ENCODE measurements around the gene ZNF573.
"Not testable (repeated sequence)": the region's sequence is repeated elsewhere in the genome, so short reads cannot be mapped to it uniquely, and the experiment has no call there.

Gene ZNF573

GRCh38 chr19:37779127-37780005 lies at the start of gene ZNF573:
Gene ZNF573 (minus strand): TSS chr19:37779586. CDS start chr19:37773729, 5,857 bp downstream.
- DNase-seq (ENCODE audit: low spot score), result peak; percentile 90

GRCh38 chr19:37817180-37817981 lies 38.0 kb upstream of the ZNF573 start:
- DNase-seq (ENCODE audit: low spot score), result no peak

- DNase-seq (ENCODE audit: low spot score), result not testable (repeated sequence)
These were observed 36.2 kb upstream of the ZNF573 start for GRCh38 chr19:37815611-37816010.

GRCh38 chr19:37813340-37813739 lies 34.0 kb upstream of the ZNF573 start:
- no peak for DNase-seq (ENCODE audit: low spot score)

- DNase-seq (ENCODE audit: low spot score), result no peak
These were observed 30.0 kb upstream of the ZNF573 start for GRCh38 chr19:37809366-37809765.

- no peak for DNase-seq (ENCODE audit: low spot score)
These were observed 24.0 kb upstream of the ZNF573 start for GRCh38 chr19:37803249-37803840.

- DNase-seq (ENCODE audit: low spot score), result no peak
These were observed 11.0 kb upstream of the ZNF573 start for GRCh38 chr19:37790244-37790925.

- DNase-seq (ENCODE audit: low spot score), result peak; percentile 35
These were observed 716 bp downstream of the ZNF573 start for GRCh38 chr19:37778613-37779126.

- DNase-seq (ENCODE audit: low spot score), result no peak
These were observed 8.4 kb downstream of the ZNF573 start for GRCh38 chr19:37770985-37771384.

GRCh38 chr19:37763488-37763887 lies 15.9 kb downstream of the ZNF573 start:
- DNase-seq (ENCODE audit: low spot score), result no peak

- DNase-seq (ENCODE audit: low spot score), result not testable (repeated sequence)
These were observed 21.7 kb downstream of the ZNF573 start for GRCh38 chr19:37757683-37758082.

GRCh38 chr19:37738371-37738770 lies 41.0 kb downstream of the ZNF573 start:
- no peak for DNase-seq (ENCODE audit: low spot score)

GRCh38 chr19:37725181-37725580 lies 54.2 kb downstream of the ZNF573 start:
- no peak for DNase-seq (ENCODE audit: low spot score)

- no peak for DNase-seq (ENCODE audit: low spot score)
These were observed 59.5 kb downstream of the ZNF573 start for GRCh38 chr19:37719927-37720265.

GRCh38 chr19:37719111-37719926 lies 60.1 kb downstream of the ZNF573 start, which contains the start of gene ZNF607:
Gene ZNF607 (minus strand): TSS chr19:37719761. CDS start chr19:37711618, 8,143 bp downstream.
- peak; percentile 97 for DNase-seq (ENCODE audit: low spot score)

GRCh38 chr19:37718304-37718703 lies 61.1 kb downstream of the ZNF573 start:
- no peak for DNase-seq (ENCODE audit: low spot score)

GRCh38 chr19:37716140-37716539 lies 63.2 kb downstream of the ZNF573 start:
- no peak for DNase-seq (ENCODE audit: low spot score)

GRCh38 chr19:37706052-37706605 lies 73.3 kb downstream of the ZNF573 start:
- DNase-seq (ENCODE audit: low spot score), result no peak

- DNase-seq (ENCODE audit: low spot score), result no peak
These were observed 80.3 kb downstream of the ZNF573 start for GRCh38 chr19:37699057-37699456.

GRCh38 chr19:37698216-37698615 lies 81.2 kb downstream of the ZNF573 start:
- DNase-seq (ENCODE audit: low spot score), result no peak

All from HuH-7 (cell line).